Heart right ventricle (tissue), 16 donors: ENCODE results near the gene RSPO4. TPM values are rescaled to one million over a fixed set of nuclear protein-coding genes. Genes with fewer than 3 reads are reported as not detected.
A peak's percentile ranks its signal among the peaks of the same experiment; 100 is the strongest.

Experiments
- ATAC-seq, 8 donors: fragments of 200-7000 bp; cut with Tn5 transposase; one replicate each; pipeline ENCODE4 v1.9.1; 2020; ENCODE audit warnings: mild to moderate bottlenecking in 8 of 8, moderate library complexity in 8 of 8, moderate number of reproducible peaks in 1 of 8
- DNase-seq, 2 donors: peaks; one replicate each; pipeline ENCODE4 v3.0.0-alpha.2; 2020
- H3K27ac ChIP-seq, 10 donors: fragments of 200-600 bp; sonication (generic) in 2 of 10; one replicate each; pipeline versions ENCODE4 v1.5.0 to v1.8.0; 2020 to 2022; ENCODE audit warnings: mild to moderate bottlenecking in 3 of 10
- H3K27me3 ChIP-seq, 7 donors: fragments of 200-600 bp; one replicate each; pipeline ENCODE4 v1.8.0; 2021 to 2022; ENCODE audit warnings: mild to moderate bottlenecking in 2 of 7
- H3K36me3 ChIP-seq, 9 donors: fragments of 200-600 bp; sonication (generic) in 1 of 9; one replicate each; pipeline versions ENCODE4 v1.5.0 to v1.8.0; 2020 to 2022; ENCODE audit warnings: mild to moderate bottlenecking in 2 of 9
- H3K4me1 ChIP-seq, 9 donors: fragments of 200-600 bp; sonication (generic) in 1 of 9; one replicate each; pipeline versions ENCODE4 v1.5.0 to v1.8.0; 2020 to 2022; ENCODE audit warnings: mild to moderate bottlenecking in 4 of 9
- H3K4me3 ChIP-seq, 10 donors: fragments of 200-600 bp; sonication (generic) in 2 of 10; one replicate each; pipeline versions ENCODE4 v1.5.0 to v1.8.0; 2020 to 2022; ENCODE audit warnings: mild to moderate bottlenecking in 7 of 10, moderate library complexity in 2 of 10
- H3K9me3 ChIP-seq, 11 donors: fragments of 200-600 bp in 10 of 11; sonication (generic) in 2 of 11; one replicate each; pipeline versions ENCODE4 v1.5.0 to v1.8.0; 2013 to 2022; ENCODE audit warnings: mild to moderate bottlenecking in 2 of 11, control low read depth in 1 of 11, moderate library complexity in 1 of 11
- WGBS, 2 donors: extraction: QIAGEN DNeasy Blood & Tissue Kit; methylation state at CpG; one replicate each; pipeline ENCODE4 v1.1.7; 2013; ENCODE audit warnings: inconsistent platforms in 1 of 2; 5-methylcytosine and 5-hydroxymethylcytosine counted together
- intact Hi-C, 10 donors: fragments of 100-400 bp; cut with DNase I; formaldehyde crosslinking; loops; one replicate each; pipeline versions ENCODE4 v1.11.1 to v1.14.2; 2022
- polyA plus RNA-seq, 2 donors: library from polyadenylated mRNA; stranded (reverse); fragments of 200-250 nt; gene quantifications; one replicate each; pipeline ENCODE4 v1.2.3, GENCODE V29; 2013
- total RNA-seq, 10 donors: library from RNA; stranded (reverse); fragmentation: NEBNext Ultra II Directional in 3 of 10; extraction: Animal tissue kit (Norgen Biotek cat#: 25700) in 3 of 10; gene quantifications; one replicate each; pipeline versions ENCODE4 v1.2.1 to v1.2.4, GENCODE V29; 2021 to 2023
- TF ChIP-seq, protein P1 (sequence below), 9 donors: fragments of 200-600 bp; sonication (generic) in 2 of 9; IDR thresholded peaks; one replicate each; pipeline versions ENCODE4 v1.5.0 to v1.8.0; 2021 to 2022; ENCODE audit warnings: antibody characterized with exemption in 9 of 9, mild to moderate bottlenecking in 5 of 9, moderate library complexity in 1 of 9
- donor health status: Arrhythmogenic right ventricular cardiomyopathy.
- donor health status: ischemic (EF 13 %, LVEDD 7.1; RV severe dilation, severe dysfunction).
- donor health status: healthy with polysubstance abuse.
- donor health status: DM: no; HTN: yes; CAD: no.
- donor health status: DM: no; HTN: no; CAD: no.
- donor health status: ischemic (EF 25% LVEDD 6.9; RV normal size, moderate dysfunction).
- donor health status: ischemic (EF 25% LVEDD 5.7; RV mildly dilated, moderate dysfunction).
- donor health status: healthy.
- donor health status: DM: yes; HTN: yes; CAD: no.
- donor health status: Ischemic cardiomyopathy.
- donor health status: ischemic (EF 35%, LVEDD 5.7; RV mildly dilated, moderate dysfunction).
- donor health status: nonischemic (EF 11% LVEDD 7.7; RV severe dilation, severe dysfunction).
- donor health status: DM: yes; HTN: yes; CAD: no.
- donor health status: PGD.
- donor health status: ischemic (EF 29% LVEDD 5.4; RV normal size, mild dysfunction).
- donor health status: nonischemic (EF 23%, LVEDD 6.1; RV moderate dilation, normal function).

The RSPO4 gene
- total and polyA plus RNA-seq, 12 donors = 0.07 to 0.61 TPM; not detected in 10

DNA sequence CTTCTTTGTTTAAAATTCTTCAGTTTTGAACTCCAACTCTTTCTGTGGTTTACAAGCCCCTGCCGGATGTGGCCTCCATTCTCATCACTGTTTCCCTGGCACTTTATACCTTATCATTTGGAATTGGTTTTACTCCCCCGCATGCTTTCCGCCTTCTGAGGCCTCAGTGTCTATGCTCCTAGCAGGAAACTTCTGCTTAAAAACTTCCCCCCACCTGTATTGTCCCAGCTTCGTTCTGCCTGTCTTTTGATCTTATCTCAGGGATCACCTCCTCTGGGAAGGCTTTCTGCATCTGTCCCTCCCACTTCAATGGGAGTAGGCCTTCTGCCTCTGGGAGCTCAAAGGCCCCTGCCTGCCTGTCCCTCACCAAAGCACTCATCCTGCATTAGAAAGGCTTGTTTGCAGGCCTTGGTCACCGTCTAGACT lies 82.6 kb downstream of the RSPO4 start:
- DNase-seq (no peak), ATAC-seq (no peak)
- no peaks in the 10 kb centered on the region for H3K9me3 ChIP-seq
- H3K4me3 ChIP-seq = no peak overlapping the region
- 62 to 66% methylated on average over 5 of the region's 5 CpGs for WGBS, 2 donors
- H3K27ac ChIP-seq = no peak overlapping the region
- H3K36me3 ChIP-seq = no peaks in the 10 kb centered on the region
- intact Hi-C loops = no loop called here
- TF ChIP-seq, protein P1, sequence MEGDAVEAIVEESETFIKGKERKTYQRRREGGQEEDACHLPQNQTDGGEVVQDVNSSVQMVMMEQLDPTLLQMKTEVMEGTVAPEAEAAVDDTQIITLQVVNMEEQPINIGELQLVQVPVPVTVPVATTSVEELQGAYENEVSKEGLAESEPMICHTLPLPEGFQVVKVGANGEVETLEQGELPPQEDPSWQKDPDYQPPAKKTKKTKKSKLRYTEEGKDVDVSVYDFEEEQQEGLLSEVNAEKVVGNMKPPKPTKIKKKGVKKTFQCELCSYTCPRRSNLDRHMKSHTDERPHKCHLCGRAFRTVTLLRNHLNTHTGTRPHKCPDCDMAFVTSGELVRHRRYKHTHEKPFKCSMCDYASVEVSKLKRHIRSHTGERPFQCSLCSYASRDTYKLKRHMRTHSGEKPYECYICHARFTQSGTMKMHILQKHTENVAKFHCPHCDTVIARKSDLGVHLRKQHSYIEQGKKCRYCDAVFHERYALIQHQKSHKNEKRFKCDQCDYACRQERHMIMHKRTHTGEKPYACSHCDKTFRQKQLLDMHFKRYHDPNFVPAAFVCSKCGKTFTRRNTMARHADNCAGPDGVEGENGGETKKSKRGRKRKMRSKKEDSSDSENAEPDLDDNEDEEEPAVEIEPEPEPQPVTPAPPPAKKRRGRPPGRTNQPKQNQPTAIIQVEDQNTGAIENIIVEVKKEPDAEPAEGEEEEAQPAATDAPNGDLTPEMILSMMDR (IDR thresholded peaks at IDR 0.05) = no peak
- peaks cover 0 to 15% (median 7%) of the 10 kb centered on the region in 9 donors for H3K4me1 ChIP-seq
- H3K27me3 ChIP-seq = peaks cover 0 to 5% (median 0%) of the 10 kb centered on the region in 7 donors

DNA sequence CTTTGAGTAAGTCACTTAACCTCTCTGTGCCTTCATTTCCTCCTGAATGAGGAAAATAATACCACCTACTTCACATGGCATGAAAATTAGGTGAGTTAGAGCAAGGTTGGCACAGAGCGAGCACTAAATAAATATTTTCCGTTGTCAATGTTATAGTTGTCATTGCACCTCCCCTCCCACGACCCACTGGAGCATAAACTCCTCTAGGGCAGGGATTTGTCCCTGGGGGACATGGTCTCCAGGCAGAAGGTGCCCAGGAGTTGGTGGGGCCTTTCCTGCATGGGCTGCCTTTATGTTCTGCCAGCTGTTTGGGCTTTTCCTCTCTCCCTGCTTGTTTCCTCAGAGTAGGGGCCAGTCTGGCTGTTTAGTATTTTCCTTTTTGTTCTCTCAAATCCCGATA lies 84.7 kb downstream of the RSPO4 start:
- ATAC-seq = no peak
- intact Hi-C loops = no loop called here

DNA sequence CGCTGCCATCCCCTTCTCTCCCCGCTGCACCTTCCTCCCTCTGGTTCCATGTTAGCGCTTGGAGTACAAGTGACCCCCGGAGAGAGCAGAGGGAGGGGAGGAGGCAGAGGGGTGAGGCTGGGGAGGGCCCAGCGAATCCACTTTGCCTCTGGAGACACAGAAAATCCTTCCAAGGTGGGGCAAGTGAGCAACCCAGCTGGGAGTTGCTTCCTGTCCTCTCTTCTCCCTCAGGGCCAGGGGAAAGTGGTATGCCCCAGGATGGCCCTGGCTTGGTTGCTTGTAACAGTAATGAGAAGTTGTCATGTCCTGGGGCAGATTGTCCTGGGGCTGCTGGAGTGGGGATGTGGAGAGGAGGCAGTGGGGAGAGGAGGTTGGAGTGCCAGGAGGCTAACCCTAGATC lies 85.3 kb downstream of the RSPO4 start:
- peaks cover 0 to 14% (median 1%) of the 10 kb centered on the region in 7 donors for H3K27me3 ChIP-seq
- peaks cover 0 to 15% (median 6%) of the 10 kb centered on the region in 9 donors for H3K4me1 ChIP-seq
- intact Hi-C loops = no loop called here
- no peak overlapping the region for H3K27ac ChIP-seq
- TF ChIP-seq, protein P1 (IDR thresholded peaks at IDR 0.05) = no peak
- no peaks in the 10 kb centered on the region for H3K9me3 ChIP-seq
- H3K36me3 ChIP-seq = no peaks in the 10 kb centered on the region
- H3K4me3 ChIP-seq = no peak overlapping the region
- DNase-seq (no peak), ATAC-seq (no peak)
- WGBS, 2 donors = 36 to 49% methylated on average over 5 of the region's 5 CpGs

More for the DNA sequence above, 84.7 kb downstream of the RSPO4 start:
- TF ChIP-seq, protein P1 (IDR thresholded peaks at IDR 0.05) = no peak
- no peaks in the 10 kb centered on the region for H3K36me3 ChIP-seq
- no peak for DNase-seq
- no peak overlapping the region for H3K27ac ChIP-seq
- H3K9me3 ChIP-seq = no peaks in the 10 kb centered on the region
- 70 to 77% methylated on average over 4 of the region's 4 CpGs for WGBS, 2 donors
- H3K4me1 ChIP-seq = peaks cover 0 to 15% (median 6%) of the 10 kb centered on the region in 9 donors
- H3K27me3 ChIP-seq = peaks cover 0 to 8% (median 0%) of the 10 kb centered on the region in 7 donors
- H3K4me3 ChIP-seq = no peak overlapping the region

DNA sequence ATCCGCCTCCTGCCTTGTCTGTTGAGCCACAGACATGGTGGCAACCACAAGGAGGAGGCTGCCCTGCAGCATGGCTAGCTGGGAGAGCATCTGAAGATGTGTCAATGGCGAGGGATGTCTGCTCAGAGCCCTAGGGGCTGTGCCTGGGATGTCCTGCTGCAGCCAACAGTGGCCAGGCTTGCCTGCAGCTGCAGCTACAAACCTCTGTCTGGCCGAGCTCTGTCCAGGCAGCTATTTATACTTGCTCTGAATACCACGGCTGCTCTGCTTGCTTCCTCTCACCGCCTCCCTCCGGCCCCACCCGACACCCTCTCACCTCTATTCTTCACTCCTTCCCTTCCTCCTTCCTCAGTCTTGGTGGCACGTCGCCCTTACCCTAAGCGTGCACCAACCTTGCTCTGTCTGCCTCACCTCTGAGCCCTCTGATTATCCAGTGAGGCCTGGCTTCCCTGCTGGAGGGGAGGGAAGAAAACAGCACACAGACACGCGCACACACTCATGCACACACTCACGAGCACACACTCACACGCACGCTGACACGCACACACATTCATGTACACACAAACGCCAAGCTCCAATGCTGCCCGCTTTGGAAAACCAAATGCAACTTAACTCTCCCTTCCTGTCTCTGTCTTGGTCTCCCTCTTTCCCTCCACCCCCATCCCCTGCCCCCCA lies 85.8 kb downstream of the RSPO4 start, which contains the start of gene ANGPT4:
Gene ANGPT4 (minus strand): TSS at position 210 of the 675 bp plus-strand sequence. CDS start 120 bp downstream, at position 90.
- 34% methylated on average over 18 of the region's 18 CpGs for WGBS, 2 donors
- ATAC-seq = peak in 6 of 8 donors; percentile 50 to 75 (median 70)

More for the DNA sequence above, 85.8 kb downstream of the RSPO4 start, which contains the start of gene ANGPT4:
- Histone ChIP-seq H3K36me3 (no peaks in the 10 kb centered on the region), H3K27me3 (peaks cover 0 to 19% (median 4%) of the 10 kb centered on the region in 7 donors), H3K4me3 (no peak within 1 kb of the TSS), H3K9me3 (no peaks in the 10 kb centered on the region), H3K4me1 (peaks cover 0 to 20% (median 6%) of the 10 kb centered on the region in 9 donors), H3K27ac (no peak within 1 kb of the TSS)
- intact Hi-C loops = no loop called here
- DNase-seq = no peak
- TF ChIP-seq, protein P1 (IDR thresholded peaks at IDR 0.05) = no peak
